Measurements from ENCODE around the gene LAMC3.

- TF ChIP-seq CTCF (IDR thresholded peaks at IDR 0.05) = no peak
- TF ChIP-seq POLR2A (IDR thresholded peaks at IDR 0.05) = no peak
Measured at GRCh38 chr9:131030239-131031004, 21.4 kb downstream of the LAMC3 start.
